Stimulated activated CD8-positive, alpha-beta memory T cell treated with anti-CD3 and anti-CD28 coated beads, Interleukin-15, amount 100 ng/mL, for 1 hour (primary cell): ENCODE measurements around the gene PUDP.
"Not testable (repeated sequence)": the region's sequence is repeated elsewhere in the genome, so short reads cannot be mapped to it uniquely, and the experiment has no call there.

Experiments used
- DNase-seq: peaks from one replicate; pipeline ENCODE4 v3.0.0-alpha.2; 2020; ENCODE audit warnings: low read depth

Gene PUDP

GRCh38 chrX:7147978-7148854 lies at the start of gene PUDP:
Gene PUDP (minus strand): TSS chrX:7148153. CDS start chrX:7148113, 40 bp downstream.
- peak; percentile 54 for DNase-seq

GRCh38 chrX:7194606-7195005 lies 46.7 kb upstream of the PUDP start:
- DNase-seq, result no peak

- no peak for DNase-seq
These were observed 44.9 kb upstream of the PUDP start for GRCh38 chrX:7192871-7193270.

DNA sequence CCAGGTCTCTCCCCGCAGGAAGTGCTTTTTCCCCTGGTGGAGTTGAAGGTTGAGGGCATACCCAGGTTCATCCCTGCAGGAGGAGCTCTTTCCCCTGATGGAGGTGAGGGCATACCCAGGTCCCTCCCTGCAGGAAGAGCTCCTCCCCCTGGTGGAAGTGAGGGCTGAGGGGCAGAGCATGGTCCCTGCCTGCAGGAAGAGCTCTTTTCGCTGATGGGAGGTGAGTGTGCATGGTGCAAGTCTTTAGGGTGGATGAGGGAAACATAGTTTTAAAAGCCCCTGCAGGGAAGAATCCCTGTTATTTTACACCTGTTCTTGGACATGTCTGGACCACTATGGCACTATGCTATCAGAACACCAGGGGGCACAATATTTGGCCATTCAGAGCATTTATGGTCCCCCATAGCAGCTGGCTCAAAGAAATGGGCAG lies 43.7 kb upstream of the PUDP start:
- no peak for DNase-seq

DNA sequence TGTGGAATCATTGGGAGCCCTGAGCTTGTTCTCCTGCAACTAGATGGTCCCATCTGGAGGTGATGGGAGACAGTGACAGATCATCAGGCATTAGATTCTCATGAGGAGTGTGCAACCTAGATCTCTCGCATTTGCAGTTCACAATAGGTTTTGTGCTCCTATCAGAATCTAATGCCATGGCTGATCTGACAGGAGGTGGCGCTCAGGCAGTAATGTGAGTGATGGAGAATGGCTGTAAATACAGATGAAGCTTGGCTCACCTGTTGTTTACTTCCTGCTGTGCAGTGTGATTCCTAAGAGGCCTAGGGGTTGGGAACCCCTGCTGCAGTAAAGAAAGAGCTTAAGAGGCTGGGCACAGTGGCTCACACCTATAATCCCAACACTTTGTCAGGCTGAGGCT lies 42.2 kb upstream of the PUDP start:
- DNase-seq, result no peak

DNA sequence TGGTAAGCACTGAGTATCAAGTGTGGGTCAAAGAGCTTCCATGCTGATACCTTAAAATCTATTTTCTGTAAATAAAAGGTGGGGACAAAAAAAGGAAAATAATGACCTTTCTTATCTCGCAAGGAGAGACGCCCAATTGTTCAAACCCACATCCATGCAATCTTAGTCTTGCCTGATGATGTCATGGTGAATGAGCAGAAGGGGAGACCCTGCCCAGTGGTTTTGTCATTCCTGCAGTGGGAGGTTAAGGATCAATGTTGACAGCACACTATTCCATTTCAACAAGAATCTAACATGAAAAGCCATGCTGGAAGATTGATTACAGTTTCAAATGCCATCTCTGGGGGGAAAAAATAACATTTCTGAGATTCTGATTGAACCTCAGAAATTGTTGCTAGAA lies 40.7 kb upstream of the PUDP start:
- no peak for DNase-seq

- no peak for DNase-seq
These were observed 36.9 kb upstream of the PUDP start for GRCh38 chrX:7184816-7185215.

DNA sequence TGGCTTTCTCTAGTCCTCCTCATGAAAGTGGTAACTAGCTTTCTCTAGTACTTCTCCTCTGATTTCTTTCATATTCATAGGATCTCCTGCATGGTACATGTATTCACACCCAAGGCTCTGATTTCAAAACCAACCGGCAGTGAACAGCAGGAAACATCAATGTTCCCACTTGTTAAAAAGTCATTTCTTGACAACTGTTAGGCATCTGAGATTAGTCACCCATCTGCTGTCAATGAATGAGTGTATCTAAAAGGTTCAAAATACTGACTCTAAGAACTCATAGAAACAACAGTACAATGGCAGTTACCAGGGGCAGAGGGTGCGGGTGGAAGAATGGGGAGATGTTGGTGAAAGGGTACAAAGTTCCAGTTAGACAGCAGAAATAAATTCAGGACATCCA lies 31.5 kb upstream of the PUDP start:
- DNase-seq, result no peak

DNA sequence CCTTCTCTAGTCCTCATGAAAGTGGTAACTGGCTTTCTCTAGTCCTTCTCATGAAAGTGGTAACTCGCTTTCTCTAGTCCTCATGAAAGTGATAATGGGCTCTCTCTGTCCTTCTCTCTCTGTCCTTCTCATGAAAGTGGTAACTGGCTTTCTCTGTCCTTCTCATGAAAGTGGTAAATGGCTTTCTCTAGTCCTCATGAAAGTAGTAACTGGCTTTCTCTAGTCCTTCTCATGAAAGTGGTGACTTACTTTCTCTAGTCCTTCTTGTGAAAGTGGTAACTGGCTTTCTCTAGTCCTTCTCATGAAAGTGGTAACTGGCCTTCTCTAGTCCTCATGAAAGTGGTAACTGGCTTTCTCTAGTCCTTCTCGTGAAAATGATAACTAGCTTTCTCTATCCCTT lies 30.9 kb upstream of the PUDP start:
- DNase-seq, result not testable (repeated sequence)

- no peak for DNase-seq
These were observed 22.9 kb upstream of the PUDP start for GRCh38 chrX:7170898-7171297.

DNA sequence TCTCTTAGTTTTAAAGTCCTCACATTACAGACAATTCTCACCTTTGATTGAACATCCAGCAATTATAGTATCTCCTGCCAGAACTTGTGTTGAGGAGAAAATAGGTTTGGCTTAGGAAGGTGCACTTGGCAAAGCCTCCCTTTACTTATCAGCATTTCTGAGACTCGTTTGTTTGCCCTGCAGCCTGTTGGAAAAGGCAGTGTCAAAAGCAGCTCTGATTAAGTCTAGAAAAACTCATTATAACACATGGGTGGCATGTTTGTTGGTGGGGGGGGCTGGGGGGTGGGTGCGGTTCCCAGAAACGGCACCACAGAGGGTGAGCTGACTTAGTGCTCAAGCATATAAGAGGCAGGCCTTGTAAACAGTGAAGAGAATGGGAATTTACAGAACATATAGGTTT lies 21.7 kb upstream of the PUDP start:
- no peak for DNase-seq

DNA sequence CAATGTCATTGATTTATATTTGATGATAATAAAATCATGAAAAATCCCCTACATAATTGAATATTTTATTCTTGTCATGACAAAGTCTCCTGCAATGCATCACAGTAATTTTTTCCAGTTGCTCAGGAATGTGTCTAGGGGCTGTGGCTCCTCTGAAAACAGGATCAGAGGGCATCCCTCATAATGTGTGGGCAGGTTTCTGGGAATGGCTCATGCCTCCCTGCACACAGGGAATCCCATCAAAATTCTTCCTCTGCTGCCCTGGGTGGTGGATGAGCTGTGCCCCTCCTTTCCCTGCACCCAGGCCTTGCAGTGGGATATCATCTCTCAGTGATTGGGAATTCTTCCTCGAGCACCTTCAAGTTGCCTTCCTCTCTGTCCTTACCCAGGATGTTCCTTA lies 20.4 kb upstream of the PUDP start:
- DNase-seq, result no peak

- no peak for DNase-seq
These were observed 16.2 kb upstream of the PUDP start for GRCh38 chrX:7164174-7164573.

GRCh38 chrX:7163146-7163677 lies 15.3 kb upstream of the PUDP start:
- no peak for DNase-seq

DNA sequence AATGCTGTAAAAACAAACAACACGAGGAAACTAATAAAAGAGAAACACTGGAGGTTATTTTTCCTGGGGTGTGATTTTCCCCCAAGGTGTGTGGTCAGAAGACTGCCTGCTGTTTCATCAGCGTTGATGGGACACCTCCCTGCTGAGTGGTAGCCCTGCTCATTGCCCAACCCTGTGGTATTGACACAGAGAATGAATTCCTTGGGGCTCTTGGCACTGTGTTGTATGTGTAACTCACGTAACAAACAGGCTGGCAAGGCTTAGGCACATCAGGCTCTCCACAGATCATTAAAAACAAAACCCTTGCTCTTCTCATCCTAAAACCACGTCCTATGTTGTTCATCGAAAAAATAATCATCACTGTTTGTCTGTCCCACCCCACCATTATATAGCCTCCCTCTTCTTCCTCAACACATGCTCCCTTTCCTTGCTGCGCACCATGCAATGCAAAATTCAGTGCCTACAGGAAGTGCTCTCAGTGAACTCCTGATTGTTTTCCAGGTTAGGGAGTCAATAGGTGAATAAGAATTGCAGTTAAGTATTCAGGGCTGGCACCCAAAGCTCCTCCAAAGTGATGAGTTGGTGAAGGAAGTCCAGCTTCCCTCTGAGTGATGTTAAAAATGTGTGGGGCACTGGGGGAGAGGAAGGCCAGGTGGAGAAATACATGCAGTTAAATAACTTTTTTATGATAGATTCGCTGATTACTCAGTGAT lies 11.4 kb upstream of the PUDP start:
- no peak for DNase-seq

GRCh38 chrX:7158468-7158990 lies 10.6 kb upstream of the PUDP start:
- no peak for DNase-seq

GRCh38 chrX:7156879-7157278 lies 8.9 kb upstream of the PUDP start:
- no peak for DNase-seq

DNA sequence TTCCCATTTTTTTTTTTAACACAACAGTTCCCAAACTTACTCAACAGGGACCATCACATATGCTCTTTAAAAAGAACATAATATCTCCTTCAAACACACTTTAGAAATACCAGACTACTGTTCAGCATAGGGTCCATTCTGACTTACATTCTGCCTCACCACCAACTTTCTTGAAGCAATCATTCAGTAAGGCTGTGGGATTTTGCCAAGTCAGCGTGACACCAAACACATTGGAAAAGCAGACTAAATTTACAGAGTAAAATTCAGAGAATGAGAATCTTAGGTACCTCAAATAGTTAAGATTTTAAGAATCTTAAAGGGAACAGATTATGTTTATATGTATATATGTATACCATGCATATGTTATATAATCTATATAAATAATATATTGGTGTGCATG lies 7.2 kb upstream of the PUDP start:
- no peak for DNase-seq

DNA sequence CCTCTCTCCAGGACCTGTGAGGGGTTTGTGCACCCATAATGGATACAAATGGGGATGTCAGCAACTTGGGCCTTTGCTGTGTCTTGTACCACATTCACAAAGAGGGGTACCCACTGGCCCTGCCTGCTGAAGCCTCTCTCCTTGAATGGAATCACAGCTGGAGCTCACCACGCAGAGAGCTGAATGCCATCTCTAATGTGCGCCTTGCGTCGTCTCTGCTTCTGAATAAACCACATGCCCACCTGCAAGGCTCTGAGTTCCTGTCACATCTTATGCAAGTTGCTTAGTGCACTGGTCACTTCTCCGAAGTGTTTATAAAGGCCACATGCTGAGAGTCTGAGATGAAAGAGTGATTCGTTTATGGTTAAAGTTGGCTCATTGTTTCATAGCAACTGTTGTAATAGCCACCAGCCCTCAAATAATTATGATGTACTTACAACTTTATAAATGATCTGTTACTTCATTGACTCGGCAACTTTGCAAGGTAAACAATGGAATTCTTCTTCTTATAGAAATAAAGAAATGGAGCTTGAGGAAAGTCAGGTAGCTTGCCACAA lies 6.2 kb upstream of the PUDP start:
- no peak for DNase-seq

GRCh38 chrX:7153231-7153630 lies 5.3 kb upstream of the PUDP start:
- no peak for DNase-seq

GRCh38 chrX:7149411-7149810 lies 1.5 kb upstream of the PUDP start:
- DNase-seq, result no peak

DNA sequence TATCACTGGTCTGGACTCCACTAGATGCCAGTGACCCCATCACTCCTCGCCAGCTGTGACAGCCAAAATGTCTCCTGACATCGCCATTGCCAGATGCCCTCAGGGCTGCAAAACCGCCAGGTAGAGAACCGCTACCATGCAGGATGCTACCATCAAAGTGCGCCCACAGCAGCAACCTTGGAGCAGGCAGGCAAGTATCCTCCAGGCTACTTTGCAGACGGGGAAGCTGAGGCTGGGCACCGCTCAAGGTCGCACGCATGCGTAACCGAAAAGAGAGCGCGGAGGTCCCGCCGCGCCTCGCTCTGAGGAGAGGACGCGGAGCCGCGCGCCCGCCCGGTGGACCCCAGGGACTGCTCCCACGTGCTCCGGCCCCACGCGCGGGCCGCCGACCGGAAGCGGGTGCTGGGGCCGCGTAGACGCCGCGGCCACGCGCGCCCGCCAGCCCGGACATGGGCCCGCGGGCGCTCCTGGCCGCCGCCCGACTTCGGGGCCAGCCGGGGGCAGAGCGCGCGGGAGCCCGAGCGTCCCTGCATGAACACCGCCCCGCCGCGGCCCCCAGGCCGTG lies 458 bp downstream of the PUDP start, which contains the start of gene STS:
Gene STS (plus strand): TSS at position 300 of the 565 bp plus-strand sequence. CDS start 105,488 bp downstream, outside the sequence.
- DNase-seq, result no peak
